Pulmonary artery endothelial cell (primary cell): Measurements from ENCODE around the gene MYLK4. TPM values are rescaled to one million over a fixed set of nuclear protein-coding genes. Genes with fewer than 3 reads are reported as not detected.

Experiments
- DNase-seq: peaks from one replicate; pipeline ENCODE4 v3.0.0-alpha.2; 2011; ENCODE audit warnings: low read depth, low spot score
- total RNA-seq: library from RNA; depleted of rRNA; stranded (reverse); fragments of >200 nt; gene quantifications from 2 replicates; pipeline ENCODE4 v1.2.3, GENCODE V29; 2014

The MYLK4 gene
- total RNA-seq, 1 donor from 2014 or later: 0.66 TPM

- no peak for DNase-seq
These were observed 6.0 kb upstream of the MYLK4 start for GRCh38 chr6:2756687-2757224.

- no peak for DNase-seq
These were observed 5.5 kb upstream of the MYLK4 start for GRCh38 chr6:2756241-2756640.

GRCh38 chr6:2755456-2755855 lies 4.7 kb upstream of the MYLK4 start:
- DNase-seq: no peak

GRCh38 chr6:2754911-2755310 lies 4.2 kb upstream of the MYLK4 start:
- DNase-seq: no peak

- no peak for DNase-seq
These were observed 3.7 kb upstream of the MYLK4 start for GRCh38 chr6:2754393-2754792.

GRCh38 chr6:2753743-2754142 lies 3.0 kb upstream of the MYLK4 start:
- DNase-seq: no peak

GRCh38 chr6:2753110-2753489 lies 2.4 kb upstream of the MYLK4 start:
- DNase-seq: no peak

- DNase-seq: no peak
These were observed 1.9 kb upstream of the MYLK4 start for GRCh38 chr6:2752477-2753109.

GRCh38 chr6:2751871-2752270 lies 1.1 kb upstream of the MYLK4 start:
- DNase-seq: no peak

- no peak for DNase-seq
These were observed 637 bp downstream of the MYLK4 start for GRCh38 chr6:2749969-2750600.

GRCh38 chr6:2748183-2748582 lies 2.5 kb downstream of the MYLK4 start:
- no peak for DNase-seq

- DNase-seq: no peak
These were observed 4.1 kb downstream of the MYLK4 start for GRCh38 chr6:2746557-2747061.

- DNase-seq: no peak
These were observed 5.5 kb downstream of the MYLK4 start for GRCh38 chr6:2745246-2745645.

GRCh38 chr6:2744778-2745177 lies 5.9 kb downstream of the MYLK4 start:
- no peak for DNase-seq

- no peak for DNase-seq
These were observed 6.4 kb downstream of the MYLK4 start for GRCh38 chr6:2744209-2744771.

- DNase-seq: no peak
These were observed 7.2 kb downstream of the MYLK4 start for GRCh38 chr6:2743280-2744208.

- DNase-seq: no peak
These were observed 9.0 kb downstream of the MYLK4 start for GRCh38 chr6:2741756-2742155.

GRCh38 chr6:2740581-2740980 lies 10.1 kb downstream of the MYLK4 start:
- DNase-seq: no peak

GRCh38 chr6:2739335-2739734 lies 11.4 kb downstream of the MYLK4 start:
- DNase-seq: no peak

GRCh38 chr6:2738373-2738979 lies 12.2 kb downstream of the MYLK4 start:
- DNase-seq: no peak

- no peak for DNase-seq
These were observed 12.8 kb downstream of the MYLK4 start for GRCh38 chr6:2737885-2738284.
